ENCODE measurements around the gene THAP12.

THAP12 gene

GRCh38 chr11:76379807-76380158 is 1.1 kb downstream of the THAP12 start:
- no peak overlapping the region for H3K27ac ChIP-seq (ENCODE audit: low read depth, low read length)
- peaks cover 4% of the 10 kb centered on the region; the same call in 1 of the 2 replicates for H3K36me3 ChIP-seq (ENCODE audit: insufficient read depth, low read length)
- no peaks in the 10 kb centered on the region for H3K27me3 ChIP-seq (ENCODE audit: insufficient read depth, low read length)
- no peaks in the 10 kb centered on the region for H3K9me3 ChIP-seq (ENCODE audit: insufficient read depth, low read depth, low read length)
- peaks cover 19% of the 10 kb centered on the region for H3K4me1 ChIP-seq (ENCODE audit: insufficient read depth, low read length)
- 72% methylated on average over 4 of the region's 6 CpGs for WGBS
- H3K9ac ChIP-seq (ENCODE audit: low read depth, low read length), result peak overlapping the region; percentile 74; the same call in 1 of the 2 replicates
- peak overlapping the region; percentile 85 for H3K4me3 ChIP-seq (ENCODE audit: low read length)

GRCh38 chr11:76376746-76377558 is 4.0 kb downstream of the THAP12 start:
- Histone ChIP-seq H3K9ac (ENCODE audit: low read depth, low read length) (no peak overlapping the region), H3K36me3 (ENCODE audit: insufficient read depth, low read length) (no peaks in the 10 kb centered on the region), H3K9me3 (ENCODE audit: insufficient read depth, low read depth, low read length) (no peaks in the 10 kb centered on the region), H3K27ac (ENCODE audit: low read depth, low read length) (no peak overlapping the region), H3K4me1 (ENCODE audit: insufficient read depth, low read length) (peaks cover 14% of the 10 kb centered on the region), H3K4me3 (ENCODE audit: low read length) (no peak overlapping the region), H3K27me3 (ENCODE audit: insufficient read depth, low read length) (no peaks in the 10 kb centered on the region)
- 82% methylated on average over 7 of the region's 7 CpGs for WGBS

DNA sequence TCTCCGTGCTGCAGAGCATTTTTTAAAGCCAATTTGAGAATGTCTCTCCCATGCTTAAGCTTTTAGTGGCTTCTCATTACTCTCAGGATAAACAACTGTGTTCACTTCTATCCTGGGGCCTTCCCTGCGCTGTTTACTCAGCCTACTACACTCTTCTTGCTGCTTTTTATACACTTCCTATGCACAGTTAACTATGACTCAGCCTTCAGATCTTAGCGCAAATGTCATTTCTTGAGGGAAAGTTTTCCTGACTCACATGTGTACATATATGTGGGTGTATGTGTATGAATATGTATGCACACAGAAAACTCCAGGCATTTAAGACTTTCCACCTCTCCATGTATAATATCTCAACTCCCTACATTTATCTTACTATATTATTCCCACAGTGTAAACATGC is 9.8 kb downstream of the THAP12 start:
- H3K9me3 ChIP-seq (ENCODE audit: insufficient read depth, low read depth, low read length), result no peaks in the 10 kb centered on the region
- no peak overlapping the region for H3K27ac ChIP-seq (ENCODE audit: low read depth, low read length)
- WGBS, result 88% methylated on average over 2 of the region's 3 CpGs
- H3K27me3 ChIP-seq (ENCODE audit: insufficient read depth, low read length), result no peaks in the 10 kb centered on the region
- peaks cover 4% of the 10 kb centered on the region; the same call in 1 of the 2 replicates for H3K4me1 ChIP-seq (ENCODE audit: insufficient read depth, low read length)
- no peak overlapping the region for H3K4me3 ChIP-seq (ENCODE audit: low read length)
- H3K36me3 ChIP-seq (ENCODE audit: insufficient read depth, low read length), result no peaks in the 10 kb centered on the region
- no peak overlapping the region for H3K9ac ChIP-seq (ENCODE audit: low read depth, low read length)

- WGBS, result 91% methylated on average over 6 of the region's 6 CpGs
- peaks cover 4% of the 10 kb centered on the region; the same call in 1 of the 2 replicates for H3K36me3 ChIP-seq (ENCODE audit: insufficient read depth, low read length)
Measured at GRCh38 chr11:76369406-76369805, 11.5 kb downstream of the THAP12 start.

DNA sequence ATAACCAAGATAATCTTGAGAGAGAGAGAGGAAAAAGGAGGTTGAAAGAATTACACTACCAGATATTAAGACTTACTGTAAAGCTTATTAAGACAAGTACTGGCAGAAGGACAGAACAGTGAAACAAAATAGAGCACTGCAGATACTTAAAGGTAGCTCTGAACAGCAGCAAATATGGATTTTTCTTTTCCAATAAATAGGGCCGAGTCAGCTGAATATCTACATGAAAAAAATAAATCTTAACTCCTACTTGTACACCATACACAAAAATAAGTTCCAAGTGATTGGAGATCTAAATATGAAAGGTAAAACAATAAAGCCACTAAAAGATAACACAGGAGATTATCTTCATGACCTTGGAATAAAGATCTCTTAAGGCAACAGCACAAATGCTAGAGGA is 12.4 kb downstream of the THAP12 start:
- 92% methylated on average over 1 of the region's 1 CpG for WGBS
- Histone ChIP-seq H3K27ac (ENCODE audit: low read depth, low read length) (no peak overlapping the region), H3K4me3 (ENCODE audit: low read length) (no peak overlapping the region), H3K9ac (ENCODE audit: low read depth, low read length) (no peak overlapping the region), H3K27me3 (ENCODE audit: insufficient read depth, low read length) (no peaks in the 10 kb centered on the region), H3K9me3 (ENCODE audit: insufficient read depth, low read depth, low read length) (no peaks in the 10 kb centered on the region), H3K4me1 (ENCODE audit: insufficient read depth, low read length) (no peaks in the 10 kb centered on the region; the same call in 1 of the 2 replicates), H3K36me3 (ENCODE audit: insufficient read depth, low read length) (peaks cover 10% of the 10 kb centered on the region; the same call in 1 of the 2 replicates)

More at GRCh38 chr11:76369406-76369805, 11.5 kb downstream of the THAP12 start:
- Histone ChIP-seq H3K4me3 (ENCODE audit: low read length) (no peak overlapping the region), H3K4me1 (ENCODE audit: insufficient read depth, low read length) (no peaks in the 10 kb centered on the region; the same call in 1 of the 2 replicates), H3K9me3 (ENCODE audit: insufficient read depth, low read depth, low read length) (no peaks in the 10 kb centered on the region), H3K9ac (ENCODE audit: low read depth, low read length) (no peak overlapping the region), H3K27ac (ENCODE audit: low read depth, low read length) (no peak overlapping the region), H3K27me3 (ENCODE audit: insufficient read depth, low read length) (no peaks in the 10 kb centered on the region)

DNA sequence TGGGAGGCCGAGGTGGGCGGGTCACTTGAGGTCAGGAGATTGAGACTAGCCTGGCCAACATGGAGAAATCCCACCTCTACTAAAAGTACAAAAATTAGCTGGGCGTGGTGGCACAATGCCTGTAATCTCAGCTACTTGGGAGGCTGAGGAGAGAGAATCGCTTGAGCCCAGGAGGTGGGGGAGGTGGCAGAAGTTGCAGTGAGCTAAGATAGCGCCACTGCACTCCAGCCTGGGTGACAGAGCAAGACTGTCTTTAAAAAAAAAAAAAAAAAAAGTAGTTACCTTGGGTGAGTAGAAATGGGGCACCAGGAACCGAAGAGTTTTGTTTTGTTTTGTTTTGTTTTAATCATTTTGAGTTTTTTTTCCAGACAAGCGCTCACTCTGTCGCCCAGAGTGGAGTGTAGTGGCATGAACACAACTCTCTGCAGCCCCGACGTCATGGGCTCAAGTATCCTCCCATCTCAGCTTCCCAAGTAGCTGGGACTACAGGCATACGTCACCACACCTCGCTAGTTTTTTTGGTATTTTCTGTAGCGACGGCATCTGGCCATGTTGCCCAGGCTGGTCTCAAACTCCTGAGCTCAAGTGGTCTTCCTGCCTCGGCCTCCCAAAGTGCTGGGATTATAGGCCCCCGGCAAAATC is 15.8 kb downstream of the THAP12 start:
- no peaks in the 10 kb centered on the region for H3K27me3 ChIP-seq (ENCODE audit: insufficient read depth, low read length)
- no peaks in the 10 kb centered on the region; the same call in 1 of the 2 replicates for H3K4me1 ChIP-seq (ENCODE audit: insufficient read depth, low read length)
- no peak overlapping the region for H3K4me3 ChIP-seq (ENCODE audit: low read length)
- 92% methylated on average over 16 of the region's 16 CpGs for WGBS
- no peak overlapping the region for H3K9ac ChIP-seq (ENCODE audit: low read depth, low read length)
- peaks cover 17% of the 10 kb centered on the region for H3K36me3 ChIP-seq (ENCODE audit: insufficient read depth, low read length)
- H3K27ac ChIP-seq (ENCODE audit: low read depth, low read length), result no peak overlapping the region
- no peaks in the 10 kb centered on the region for H3K9me3 ChIP-seq (ENCODE audit: insufficient read depth, low read depth, low read length)

DNA sequence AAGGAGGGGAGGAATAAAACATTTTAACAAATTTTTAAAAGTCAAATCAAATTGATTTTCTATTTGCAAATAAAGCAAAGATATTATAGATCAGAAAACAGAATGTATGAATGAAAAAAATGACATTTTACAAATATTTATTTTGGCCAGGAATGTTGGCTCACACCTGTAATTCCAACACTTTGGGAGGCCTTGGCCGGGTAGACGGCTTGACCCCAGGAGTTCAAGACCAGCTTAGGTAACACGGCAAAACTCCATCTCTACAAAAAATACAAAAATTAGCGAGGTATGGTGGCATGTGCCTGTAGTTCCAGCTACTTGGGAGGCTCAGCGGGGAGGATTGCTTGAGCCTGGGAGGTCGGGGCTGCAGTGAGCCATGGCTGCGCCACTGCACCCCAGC is 18.2 kb downstream of the THAP12 start:
- Histone ChIP-seq H3K36me3 (ENCODE audit: insufficient read depth, low read length) (peaks cover 24% of the 10 kb centered on the region), H3K27ac (ENCODE audit: low read depth, low read length) (no peak overlapping the region)

DNA sequence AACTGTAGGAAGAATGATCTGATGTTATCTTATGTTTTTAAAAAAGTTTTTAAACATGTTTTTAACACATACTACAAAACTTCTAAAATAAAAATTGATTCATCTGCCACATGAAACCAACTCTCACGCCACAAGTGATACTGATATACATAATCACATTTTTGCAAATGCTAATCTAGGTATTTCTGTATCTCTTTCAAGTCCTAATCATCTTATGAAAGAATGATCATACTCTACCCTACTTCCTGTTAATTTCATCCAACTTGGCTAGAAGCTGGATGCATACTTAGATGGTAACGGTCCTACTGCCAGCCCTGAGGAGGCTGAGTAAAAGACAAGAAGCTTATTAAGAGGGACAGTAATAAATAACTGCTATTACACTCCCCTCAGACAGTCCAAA is 19.2 kb downstream of the THAP12 start:
- H3K27ac ChIP-seq (ENCODE audit: low read depth, low read length), result no peak overlapping the region
- peaks cover 24% of the 10 kb centered on the region for H3K36me3 ChIP-seq (ENCODE audit: insufficient read depth, low read length)
- WGBS, result 88% methylated on average over 2 of the region's 2 CpGs
- H3K4me1 ChIP-seq (ENCODE audit: insufficient read depth, low read length), result no peaks in the 10 kb centered on the region; the same call in 1 of the 2 replicates
- H3K27me3 ChIP-seq (ENCODE audit: insufficient read depth, low read length), result no peaks in the 10 kb centered on the region
- no peak overlapping the region for H3K9ac ChIP-seq (ENCODE audit: low read depth, low read length)
- H3K4me3 ChIP-seq (ENCODE audit: low read length), result no peak overlapping the region
- H3K9me3 ChIP-seq (ENCODE audit: insufficient read depth, low read depth, low read length), result no peaks in the 10 kb centered on the region

More for the DNA sequence above, 18.2 kb downstream of the THAP12 start:
- Histone ChIP-seq H3K9me3 (ENCODE audit: insufficient read depth, low read depth, low read length) (no peaks in the 10 kb centered on the region), H3K27me3 (ENCODE audit: insufficient read depth, low read length) (no peaks in the 10 kb centered on the region), H3K4me3 (ENCODE audit: low read length) (no peak overlapping the region), H3K9ac (ENCODE audit: low read depth, low read length) (no peak overlapping the region), H3K4me1 (ENCODE audit: insufficient read depth, low read length) (no peaks in the 10 kb centered on the region; the same call in 1 of the 2 replicates)
- 97% methylated on average over 6 of the region's 7 CpGs for WGBS

- Histone ChIP-seq H3K9ac (ENCODE audit: low read depth, low read length) (no peak overlapping the region), H3K36me3 (ENCODE audit: insufficient read depth, low read length) (peaks cover 25% of the 10 kb centered on the region), H3K4me1 (ENCODE audit: insufficient read depth, low read length) (no peaks in the 10 kb centered on the region; the same call in 1 of the 2 replicates), H3K27me3 (ENCODE audit: insufficient read depth, low read length) (no peaks in the 10 kb centered on the region), H3K9me3 (ENCODE audit: insufficient read depth, low read depth, low read length) (no peaks in the 10 kb centered on the region), H3K4me3 (ENCODE audit: low read length) (no peak overlapping the region), H3K27ac (ENCODE audit: low read depth, low read length) (no peak overlapping the region)
Measured at GRCh38 chr11:76361374-76361773, 19.6 kb downstream of the THAP12 start.

GRCh38 chr11:76355172-76355571 is 25.8 kb downstream of the THAP12 start:
- H3K9me3 ChIP-seq (ENCODE audit: insufficient read depth, low read depth, low read length), result 0 out of 2 replicates have a peak, but pooled peaks cover 3% of the 10 kb centered on the region
- H3K27me3 ChIP-seq (ENCODE audit: insufficient read depth, low read length), result no peaks in the 10 kb centered on the region
- no peak overlapping the region for H3K4me3 ChIP-seq (ENCODE audit: low read length)
- peaks cover 53% of the 10 kb centered on the region for H3K36me3 ChIP-seq (ENCODE audit: insufficient read depth, low read length)
- no peak overlapping the region for H3K9ac ChIP-seq (ENCODE audit: low read depth, low read length)
- no peak overlapping the region for H3K27ac ChIP-seq (ENCODE audit: low read depth, low read length)
- no peaks in the 10 kb centered on the region for H3K4me1 ChIP-seq (ENCODE audit: insufficient read depth, low read length)
- WGBS, result 94% methylated on average over 1 of the region's 1 CpG

GRCh38 chr11:76348348-76348747 is 32.6 kb downstream of the THAP12 start:
- no peaks in the 10 kb centered on the region for H3K4me1 ChIP-seq (ENCODE audit: insufficient read depth, low read length)
- H3K36me3 ChIP-seq (ENCODE audit: insufficient read depth, low read length), result peaks cover 27% of the 10 kb centered on the region
- H3K27me3 ChIP-seq (ENCODE audit: insufficient read depth, low read length), result no peaks in the 10 kb centered on the region
- H3K27ac ChIP-seq (ENCODE audit: low read depth, low read length), result no peak overlapping the region
- whole genome bisulfite sequencing, result 94% methylated on average over 2 of the region's 3 CpGs
- H3K9me3 ChIP-seq (ENCODE audit: insufficient read depth, low read depth, low read length), result no peaks in the 10 kb centered on the region
- no peak overlapping the region for H3K9ac ChIP-seq (ENCODE audit: low read depth, low read length)
- H3K4me3 ChIP-seq (ENCODE audit: low read length), result no peak overlapping the region
